GM10847 (cell line): Measurements from ENCODE around the gene OVCA2.

ENCODE experiments used
- POLR2A ChIP-seq: IDR thresholded peaks from 2 replicates; pipeline ENCODE4 v1.6.1; 2011; ENCODE audit not compliant: insufficient read length; ENCODE audit errors: extremely low read depth

OVCA2 gene

DNA sequence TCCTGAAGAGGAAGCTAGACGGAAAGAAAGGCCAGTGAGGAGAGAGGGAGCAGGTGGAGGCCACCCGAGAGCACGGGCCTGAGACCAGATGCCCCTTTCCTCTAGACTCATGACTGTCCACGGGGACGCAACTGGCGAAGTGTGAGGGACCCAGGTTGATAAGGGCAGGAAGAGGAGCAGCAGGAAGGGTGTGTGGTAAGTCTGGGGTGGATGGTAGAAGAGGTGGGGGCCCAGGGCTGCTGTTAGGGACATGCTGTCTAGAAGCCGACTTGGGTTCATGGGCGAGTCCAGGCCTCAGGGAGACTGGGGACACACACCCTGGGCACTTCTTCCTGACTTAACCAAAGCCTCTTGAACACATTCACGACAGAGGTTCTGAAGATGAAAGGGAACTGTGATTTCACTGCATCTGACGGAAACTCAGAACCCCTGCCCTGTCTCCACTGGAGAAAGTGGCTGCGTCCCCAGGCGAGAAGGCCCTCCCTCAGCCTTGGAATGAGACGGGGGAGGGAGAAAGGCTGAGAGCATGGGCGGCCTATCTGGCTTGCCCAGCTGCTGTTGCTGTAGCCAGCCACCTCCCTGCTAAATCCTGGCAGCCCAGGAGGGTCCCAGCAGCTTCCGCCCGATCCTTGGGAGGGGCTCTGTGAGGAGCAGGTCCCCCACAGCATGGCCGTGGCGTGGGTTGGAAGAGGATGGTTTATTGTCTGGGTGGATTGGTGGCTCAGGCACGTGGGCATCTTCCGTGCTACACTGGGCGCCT is 19.0 kb downstream of the OVCA2 start:
- TF ChIP-seq POLR2A: no peak

DNA sequence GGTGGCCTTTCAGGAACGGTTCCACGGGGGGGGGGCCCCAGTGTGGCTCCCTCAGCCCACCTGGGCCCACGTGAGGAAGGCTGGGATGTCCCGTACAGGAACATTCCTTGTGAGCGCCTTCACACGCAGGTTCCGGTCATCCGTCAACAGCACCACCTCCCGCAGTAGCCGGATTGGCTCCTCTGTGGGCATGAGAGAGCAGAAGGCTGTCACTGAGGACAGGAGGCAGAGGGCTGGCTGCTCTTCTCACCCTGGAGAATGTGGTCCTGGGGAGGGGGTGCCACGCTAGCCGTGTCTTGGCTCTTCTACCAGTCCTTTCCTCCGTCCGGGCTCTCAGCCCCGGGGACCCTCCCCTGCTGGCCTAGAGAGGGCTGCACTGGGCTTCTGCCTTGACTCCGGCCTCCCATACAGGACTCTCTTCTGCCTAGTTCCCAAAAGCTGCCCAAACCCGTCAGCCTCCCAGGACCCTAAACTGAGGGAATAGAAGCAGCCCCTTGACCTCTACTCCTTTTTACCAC is 19.7 kb downstream of the OVCA2 start:
- TF ChIP-seq POLR2A: no peak

DNA sequence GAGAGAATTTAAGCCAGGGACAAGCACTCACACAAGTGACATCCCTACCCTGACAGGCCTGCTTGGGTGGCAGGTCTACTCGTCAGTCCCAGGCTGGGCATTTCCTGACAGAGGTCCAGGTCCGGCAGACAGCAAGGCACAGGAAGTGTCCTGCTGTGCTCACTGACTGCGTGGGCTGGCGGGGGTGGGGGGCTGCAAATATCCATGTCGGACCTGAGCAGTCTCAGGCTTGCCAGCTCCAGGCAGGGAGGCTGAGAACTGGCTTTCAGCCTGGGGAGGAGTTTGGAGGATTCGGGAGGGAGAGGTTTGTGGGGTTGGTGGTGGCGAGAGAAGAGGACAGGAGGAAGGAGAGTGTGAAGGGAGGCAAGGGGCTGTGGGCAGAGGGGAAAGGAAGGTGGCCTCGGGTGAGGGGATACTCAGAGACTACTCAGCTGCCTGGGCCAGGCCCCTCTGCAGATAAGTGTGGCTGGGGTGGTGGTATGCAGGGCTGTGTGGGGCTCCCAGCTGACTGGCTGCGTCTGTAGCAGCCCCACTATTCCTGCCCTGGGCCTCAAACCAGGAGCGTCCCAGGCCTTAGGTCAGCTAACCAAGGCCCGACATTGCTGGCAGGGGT is 20.9 kb downstream of the OVCA2 start:
- no peak for TF ChIP-seq POLR2A

DNA sequence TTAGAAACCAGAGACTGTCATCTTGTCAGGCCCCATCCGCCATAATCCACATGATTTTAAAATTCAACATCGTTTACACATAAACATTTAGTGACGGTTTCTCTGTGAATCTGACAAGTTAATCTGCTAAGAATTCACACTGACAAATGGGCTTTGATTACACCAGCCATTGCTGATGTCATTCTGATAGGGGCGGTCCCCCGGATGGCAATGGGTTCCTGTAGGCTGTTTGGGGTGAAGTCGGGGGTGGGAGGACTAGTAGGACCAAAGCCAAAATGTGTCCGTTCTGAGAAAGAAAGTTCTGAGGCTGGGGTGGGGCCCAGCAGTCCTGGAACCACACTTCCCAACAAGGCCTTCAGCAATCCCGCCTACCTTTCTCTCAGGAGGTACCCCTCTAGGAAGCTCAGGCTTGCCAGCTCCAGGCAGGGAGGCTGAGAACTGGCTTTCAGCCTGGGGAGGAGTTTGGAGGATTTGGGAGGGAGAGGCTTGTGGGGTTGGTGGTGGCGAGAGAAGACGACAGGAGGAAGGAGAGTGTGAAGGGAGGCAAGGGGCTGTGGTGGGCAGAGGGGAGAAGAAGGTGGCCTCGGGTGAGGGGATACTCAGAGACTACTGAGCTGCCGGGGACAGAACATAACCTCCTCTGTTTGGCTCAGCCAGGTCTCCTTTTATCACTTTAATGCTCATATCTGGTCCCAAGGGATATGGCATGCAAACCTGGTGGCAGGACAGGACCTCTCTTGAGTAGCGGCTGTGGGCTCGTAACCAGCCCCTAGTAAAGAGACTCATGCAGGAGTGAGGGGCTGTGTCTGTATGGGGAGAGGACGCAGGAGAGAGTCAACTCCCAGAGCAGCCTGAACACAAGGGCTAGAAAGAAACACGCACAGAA is 21.7 kb downstream of the OVCA2 start:
- TF ChIP-seq POLR2A: no peak

DNA sequence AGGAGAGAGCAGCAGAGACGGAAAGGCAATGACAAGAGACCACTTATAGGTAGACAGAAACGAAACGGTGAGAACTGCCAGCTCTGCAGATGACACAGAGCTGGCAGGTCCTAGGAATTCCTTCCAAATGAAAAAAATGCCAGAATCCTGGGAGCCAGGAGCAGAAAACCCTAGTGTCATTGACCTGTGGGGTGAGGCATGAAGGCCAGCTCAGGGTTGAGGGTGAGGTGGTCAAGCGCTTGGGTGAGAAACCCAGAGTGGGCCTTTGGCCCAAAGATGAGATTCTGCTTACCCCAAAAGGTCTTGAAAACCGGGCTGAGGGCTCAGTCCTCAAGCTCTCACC is 22.3 kb downstream of the OVCA2 start:
- TF ChIP-seq POLR2A: no peak

DNA sequence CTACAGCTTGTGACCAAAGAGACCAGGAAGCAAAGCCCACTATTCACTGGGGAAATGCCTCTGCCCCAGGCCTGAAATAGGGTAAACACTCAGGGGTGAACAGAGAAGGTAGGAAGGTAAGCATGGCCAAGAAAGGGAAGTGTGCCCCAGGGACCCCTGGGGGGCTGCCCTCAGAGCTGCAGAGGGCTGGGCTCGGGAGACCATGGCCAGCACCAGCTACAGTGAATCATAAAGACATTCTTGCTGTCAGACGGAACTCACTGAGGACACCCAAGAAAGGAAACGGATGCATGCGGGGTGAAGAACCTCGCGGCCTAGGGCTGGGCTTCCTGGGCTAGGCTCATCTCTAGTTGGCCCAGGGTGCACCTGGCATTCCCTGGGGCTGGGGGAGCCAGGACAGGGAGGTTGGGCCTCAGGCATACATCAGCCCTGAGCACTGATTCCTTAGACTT is 22.7 kb downstream of the OVCA2 start:
- no peak for TF ChIP-seq POLR2A

DNA sequence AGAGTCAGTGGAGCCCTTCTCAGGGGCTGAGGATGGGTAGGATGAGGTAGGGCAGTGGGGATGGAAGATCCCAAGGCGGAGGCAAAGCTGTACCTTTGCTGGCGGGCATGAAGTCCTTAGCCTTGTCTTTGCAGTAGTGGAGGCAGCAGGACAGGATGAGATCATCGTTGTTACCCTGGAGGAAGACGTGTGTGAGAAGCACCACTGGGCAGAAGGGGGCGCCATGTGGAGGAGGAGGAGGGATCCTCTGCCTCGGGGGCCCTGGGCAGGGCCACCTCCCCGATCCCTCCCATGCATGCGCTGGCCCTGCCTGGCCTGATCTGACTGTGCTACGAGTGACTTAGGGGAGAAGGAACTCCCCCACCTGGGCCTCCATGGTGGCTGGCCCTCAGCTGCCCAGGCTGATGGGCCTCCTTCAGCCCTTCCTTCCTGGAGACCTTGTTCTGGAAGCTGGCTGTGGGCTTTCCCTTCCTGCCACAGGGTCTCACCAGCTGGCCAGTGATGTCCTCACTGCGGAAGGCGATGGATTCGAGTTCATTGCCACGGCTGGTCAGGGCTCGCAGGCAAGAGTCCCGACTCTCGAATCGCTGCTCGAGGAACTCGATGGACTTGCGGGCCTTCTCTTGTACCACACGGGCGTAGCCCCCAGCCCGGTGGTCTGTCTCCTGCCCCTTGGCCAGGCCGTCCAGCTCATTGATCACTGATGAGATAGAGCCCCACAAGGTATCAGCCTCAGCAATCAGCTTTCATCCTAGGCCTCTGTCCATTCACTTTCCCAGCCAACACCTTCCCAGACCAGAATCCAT is 23.4 kb downstream of the OVCA2 start:
- no peak for TF ChIP-seq POLR2A

DNA sequence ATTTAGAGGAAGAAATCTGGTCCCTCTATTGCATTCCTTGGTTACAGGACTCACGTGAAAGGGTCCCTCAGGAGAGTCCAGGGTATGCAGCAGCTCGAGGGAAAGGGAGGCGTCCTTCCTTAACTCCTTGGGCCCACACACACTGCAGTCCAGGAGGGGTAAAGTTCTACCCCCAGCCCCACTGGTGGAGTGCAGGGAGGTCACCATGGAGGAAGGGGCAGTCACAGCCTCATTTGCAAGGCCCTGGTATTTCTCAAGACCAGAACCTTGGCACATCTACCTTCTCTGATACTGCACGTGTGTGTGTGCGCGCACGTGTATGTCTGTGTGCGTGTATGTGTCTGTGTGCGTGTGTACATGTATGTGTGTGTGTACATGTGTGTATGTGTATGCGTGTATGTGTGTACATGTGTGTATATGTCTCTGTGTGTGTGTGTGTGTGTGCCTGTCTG is 24.2 kb downstream of the OVCA2 start:
- TF ChIP-seq POLR2A: no peak

DNA sequence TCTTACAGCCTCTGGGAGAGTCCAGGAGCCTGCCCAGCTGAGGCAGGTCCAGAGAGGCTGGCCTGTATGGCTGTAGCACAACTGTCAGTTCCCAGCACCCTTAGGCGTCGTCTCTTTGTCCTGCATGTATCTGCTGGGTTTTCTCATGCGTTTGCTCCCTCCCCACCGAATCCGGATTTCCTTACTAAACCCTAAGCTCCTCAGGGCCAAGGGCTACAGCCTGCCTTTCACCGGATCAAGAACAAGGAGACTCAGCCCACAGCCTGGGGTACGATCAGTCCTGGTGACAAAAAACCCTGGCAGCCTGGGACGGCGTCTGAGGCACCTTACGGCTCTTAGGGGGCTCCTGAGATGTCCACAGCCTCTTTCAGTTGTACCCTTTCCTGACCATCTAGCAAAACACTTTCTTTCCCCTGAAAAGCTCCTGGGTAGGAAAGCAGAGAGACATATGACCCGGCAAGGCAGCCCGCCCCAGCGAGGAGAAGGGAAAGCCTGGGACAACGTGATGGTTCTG is 25.3 kb downstream of the OVCA2 start:
- no peak for TF ChIP-seq POLR2A

DNA sequence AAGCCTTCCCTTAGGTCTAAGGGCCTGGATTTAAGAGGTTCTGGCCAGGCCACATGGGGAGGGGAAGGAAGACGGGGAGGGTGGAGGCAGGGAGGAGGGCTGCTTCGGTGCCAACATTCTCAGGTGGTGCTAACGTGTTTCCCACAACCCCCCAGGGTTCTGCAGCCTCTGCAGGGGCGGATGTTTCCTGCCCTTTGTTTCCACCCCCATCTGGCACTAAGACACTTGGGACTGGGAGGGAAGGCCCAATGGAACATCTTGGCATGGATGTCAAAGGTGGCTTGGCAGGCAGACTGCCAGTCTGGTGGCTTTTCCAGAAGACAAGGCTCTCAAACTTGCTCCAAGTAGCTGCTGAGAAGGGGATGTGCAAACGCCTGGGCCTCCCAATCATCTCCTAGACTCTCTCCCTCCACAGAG is 25.8 kb downstream of the OVCA2 start:
- TF ChIP-seq POLR2A: no peak

DNA sequence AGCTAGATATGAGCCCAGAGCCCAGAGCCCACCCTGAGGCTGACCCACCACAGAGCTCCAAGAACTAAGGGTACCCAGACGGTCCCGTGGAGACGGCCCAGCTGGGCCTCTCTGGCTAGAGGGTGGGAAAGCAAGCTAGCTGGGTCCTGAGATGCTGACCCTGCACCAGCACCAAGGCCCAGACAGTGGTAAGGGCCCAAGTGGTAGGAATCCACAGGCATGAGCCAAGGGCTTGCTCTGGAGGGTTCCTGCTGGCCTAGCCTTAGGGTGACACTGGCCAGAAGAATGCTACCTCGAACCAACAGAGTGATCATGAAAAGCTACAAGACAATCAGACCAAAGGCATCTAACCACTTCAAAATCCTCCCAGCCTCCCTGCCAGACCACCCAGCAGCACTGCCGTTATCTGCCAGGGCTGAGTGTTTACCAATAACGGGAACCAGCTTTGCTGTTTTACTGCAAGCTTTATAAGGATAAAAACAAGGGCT is 26.3 kb downstream of the OVCA2 start:
- no peak for TF ChIP-seq POLR2A

DNA sequence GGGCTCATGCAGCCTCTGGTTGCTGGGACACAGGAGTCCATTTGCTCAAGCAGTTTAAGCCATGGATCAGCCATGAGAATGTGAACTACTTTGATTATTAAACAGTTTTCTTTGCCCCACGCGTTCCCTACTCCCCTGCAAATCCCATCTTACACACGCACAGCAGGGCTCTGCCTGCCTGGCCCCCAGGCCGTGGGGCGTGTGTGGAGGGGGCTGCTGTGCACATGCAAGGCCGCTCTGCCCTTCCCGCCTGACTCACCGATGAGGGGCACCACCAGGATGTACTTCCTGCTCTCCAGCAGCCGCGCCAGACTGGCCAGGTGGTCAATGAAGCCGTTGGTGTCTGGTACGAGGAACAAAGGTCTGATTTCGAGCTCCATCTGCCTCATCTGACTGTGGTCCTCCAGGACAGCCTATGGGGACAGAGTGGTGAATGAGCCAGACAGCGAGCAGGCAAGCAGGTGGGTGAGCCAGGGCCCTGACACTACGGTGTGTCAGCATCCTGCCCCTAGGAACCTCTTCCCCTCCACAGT is 26.8 kb downstream of the OVCA2 start:
- TF ChIP-seq POLR2A: no peak

DNA sequence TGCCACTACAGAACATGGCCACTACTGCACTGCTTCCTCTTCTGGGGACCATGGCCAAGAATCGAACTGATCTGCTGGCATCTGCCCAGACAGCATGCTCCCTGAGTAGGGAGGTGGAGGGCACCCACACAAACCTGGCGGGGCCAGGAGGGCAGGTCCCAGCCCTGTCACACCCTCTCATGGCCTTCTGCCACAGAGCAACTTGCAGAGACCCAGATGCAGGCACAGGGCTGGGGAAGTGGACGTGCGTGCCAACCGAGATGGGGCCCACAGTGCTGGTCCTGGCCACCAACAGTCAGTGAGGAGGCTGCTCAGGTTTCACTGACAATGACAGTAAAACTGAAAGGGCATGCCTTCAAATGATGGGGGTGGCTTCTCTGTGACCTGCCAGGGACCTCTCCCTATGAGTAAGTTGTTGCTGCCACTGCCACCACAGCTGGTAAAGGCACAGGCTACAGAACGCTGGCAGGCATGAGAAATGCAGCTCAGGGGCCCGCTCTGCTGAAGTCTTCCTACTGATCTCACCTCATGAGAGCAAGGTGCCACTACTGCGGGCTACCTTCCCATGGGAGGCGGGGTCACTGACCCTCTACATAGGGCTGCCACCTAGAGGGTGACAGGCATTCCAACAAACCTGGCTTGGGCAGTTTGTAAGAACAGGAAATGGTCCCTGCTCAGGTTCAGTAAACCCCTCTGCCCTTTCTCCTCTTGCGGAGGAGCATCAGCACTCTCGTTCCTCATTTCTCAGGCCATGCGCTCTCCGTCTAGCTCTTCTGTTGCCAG is 28.6 kb downstream of the OVCA2 start:
- TF ChIP-seq POLR2A: no peak
